ENCODE data around the gene MPPED2. TPM values are rescaled to one million over a fixed set of nuclear protein-coding genes. Genes with fewer than 3 reads are reported as not detected.

Gene MPPED2
- polyA plus RNA-seq, 1 donor: 7.0 TPM

- Histone ChIP-seq H3K4me3 (ENCODE audit: low read length) (no peak overlapping the region), H3K4me1 (ENCODE audit: control insufficient read depth, insufficient read depth, low read length) (no peaks in the 10 kb centered on the region), H3K27ac (ENCODE audit: low read length) (no peak overlapping the region), H3K36me3 (ENCODE audit: control insufficient read depth, insufficient read depth, low read length) (no peaks in the 10 kb centered on the region), H3K9me3 (ENCODE audit: control insufficient read depth, low read depth, low read length) (no peaks in the 10 kb centered on the region), H3K27me3 (ENCODE audit: control insufficient read depth, insufficient read depth, low read length) (no peaks in the 10 kb centered on the region)
- DNase-seq: no peak
- WGBS (ENCODE audit: insufficient coverage, low lambda C conversion rate): 100% methylated on average over 1 of the region's 3 CpGs
Measured at GRCh38 chr11:30457087-30457486, 129.1 kb downstream of the MPPED2 start.

DNA sequence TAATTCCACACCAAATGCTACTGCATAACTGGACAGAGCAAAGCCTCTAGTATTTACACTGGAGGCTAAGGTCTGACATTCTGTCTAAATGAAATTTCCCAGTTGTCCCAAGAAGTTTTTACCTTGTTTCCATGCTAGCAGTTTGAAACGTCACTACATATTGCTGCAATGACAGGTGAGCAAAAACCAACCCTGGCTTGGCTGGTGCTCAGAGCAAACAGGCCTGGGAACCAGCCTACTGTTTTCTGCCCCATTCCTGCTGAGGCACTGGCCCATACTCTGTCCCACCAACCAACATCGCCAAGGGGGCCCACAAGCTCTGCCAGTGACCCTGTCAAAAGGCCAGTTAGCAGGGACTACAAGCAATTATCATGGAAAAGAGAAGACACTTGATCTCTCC, 131.1 kb downstream of the MPPED2 start:
- no CpG with 5 or more reads among the region's 2 CpGs for WGBS (ENCODE audit: insufficient coverage, low lambda C conversion rate)
- H3K27ac ChIP-seq (ENCODE audit: low read length): no peak overlapping the region
- no peaks in the 10 kb centered on the region for H3K36me3 ChIP-seq (ENCODE audit: control insufficient read depth, insufficient read depth, low read length)
- H3K9me3 ChIP-seq (ENCODE audit: control insufficient read depth, low read depth, low read length): no peaks in the 10 kb centered on the region
- H3K27me3 ChIP-seq (ENCODE audit: control insufficient read depth, insufficient read depth, low read length): no peaks in the 10 kb centered on the region
- H3K4me1 ChIP-seq (ENCODE audit: control insufficient read depth, insufficient read depth, low read length): no peaks in the 10 kb centered on the region
- no peak overlapping the region for H3K4me3 ChIP-seq (ENCODE audit: low read length)
- no peak for DNase-seq

GRCh38 chr11:30454541-30454940, 131.6 kb downstream of the MPPED2 start:
- DNase-seq: no peak
- Histone ChIP-seq H3K36me3 (ENCODE audit: control insufficient read depth, insufficient read depth, low read length) (no peaks in the 10 kb centered on the region), H3K27me3 (ENCODE audit: control insufficient read depth, insufficient read depth, low read length) (no peaks in the 10 kb centered on the region), H3K27ac (ENCODE audit: low read length) (no peak overlapping the region), H3K4me3 (ENCODE audit: low read length) (no peak overlapping the region), H3K9me3 (ENCODE audit: control insufficient read depth, low read depth, low read length) (no peaks in the 10 kb centered on the region), H3K4me1 (ENCODE audit: control insufficient read depth, insufficient read depth, low read length) (no peaks in the 10 kb centered on the region)
- WGBS (ENCODE audit: insufficient coverage, low lambda C conversion rate): 80% methylated on average over 2 of the region's 2 CpGs

DNA sequence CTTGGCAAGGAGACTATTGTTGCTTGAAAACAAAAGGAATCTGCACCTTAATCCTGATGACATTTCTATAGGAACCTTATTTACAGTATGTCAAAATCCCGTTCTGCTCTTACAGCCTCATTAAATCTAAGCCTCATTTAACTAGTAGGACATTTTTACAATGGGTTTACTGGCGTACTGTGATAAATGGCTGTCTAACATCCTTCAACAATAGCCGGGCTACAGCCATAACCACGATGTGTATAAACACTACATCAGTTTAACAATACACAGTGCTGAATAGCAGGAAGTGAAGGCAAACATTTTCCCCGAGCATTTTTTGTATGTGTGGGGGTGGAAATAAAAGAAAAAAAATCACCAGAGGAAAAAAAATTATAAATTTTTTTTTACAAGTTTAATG, 132.0 kb downstream of the MPPED2 start:
- Histone ChIP-seq H3K27ac (ENCODE audit: low read length) (no peak overlapping the region), H3K27me3 (ENCODE audit: control insufficient read depth, insufficient read depth, low read length) (no peaks in the 10 kb centered on the region), H3K9me3 (ENCODE audit: control insufficient read depth, low read depth, low read length) (no peaks in the 10 kb centered on the region), H3K36me3 (ENCODE audit: control insufficient read depth, insufficient read depth, low read length) (no peaks in the 10 kb centered on the region), H3K4me1 (ENCODE audit: control insufficient read depth, insufficient read depth, low read length) (no peaks in the 10 kb centered on the region), H3K4me3 (ENCODE audit: low read length) (no peak overlapping the region)
- WGBS (ENCODE audit: insufficient coverage, low lambda C conversion rate): 31% methylated on average over 2 of the region's 5 CpGs
- DNase-seq: no peak

DNA sequence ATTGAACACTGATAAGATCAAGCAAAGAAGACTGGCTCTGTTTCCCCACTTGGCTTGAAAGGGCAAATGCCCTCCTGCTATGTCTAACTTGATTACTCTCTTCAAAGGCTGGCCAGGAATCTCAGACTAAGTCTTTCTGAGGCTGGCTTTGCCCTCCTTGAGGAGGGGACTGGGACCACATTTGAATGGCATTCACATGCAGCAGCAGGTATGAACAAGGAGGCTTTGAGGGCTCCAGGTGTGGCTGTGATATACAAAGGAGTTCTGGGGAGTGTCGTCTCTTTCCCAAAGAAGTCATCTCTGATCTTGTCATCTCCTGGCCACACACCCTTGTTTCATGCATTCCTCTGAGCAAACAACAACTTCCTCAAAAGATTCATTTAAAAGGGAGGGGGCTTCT, 132.4 kb downstream of the MPPED2 start:
- Histone ChIP-seq H3K4me3 (ENCODE audit: low read length) (no peak overlapping the region), H3K4me1 (ENCODE audit: control insufficient read depth, insufficient read depth, low read length) (no peaks in the 10 kb centered on the region), H3K36me3 (ENCODE audit: control insufficient read depth, insufficient read depth, low read length) (no peaks in the 10 kb centered on the region), H3K27ac (ENCODE audit: low read length) (no peak overlapping the region), H3K9me3 (ENCODE audit: control insufficient read depth, low read depth, low read length) (no peaks in the 10 kb centered on the region), H3K27me3 (ENCODE audit: control insufficient read depth, insufficient read depth, low read length) (no peaks in the 10 kb centered on the region)
- no peak for DNase-seq
- WGBS (ENCODE audit: insufficient coverage, low lambda C conversion rate): no CpG with 5 or more reads among the region's 1 CpG

- WGBS (ENCODE audit: insufficient coverage, low lambda C conversion rate): no CpG with 5 or more reads among the region's 1 CpG
- Histone ChIP-seq H3K27me3 (ENCODE audit: control insufficient read depth, insufficient read depth, low read length) (no peaks in the 10 kb centered on the region), H3K36me3 (ENCODE audit: control insufficient read depth, insufficient read depth, low read length) (no peaks in the 10 kb centered on the region), H3K4me3 (ENCODE audit: low read length) (no peak overlapping the region), H3K4me1 (ENCODE audit: control insufficient read depth, insufficient read depth, low read length) (no peaks in the 10 kb centered on the region), H3K9me3 (ENCODE audit: control insufficient read depth, low read depth, low read length) (no peaks in the 10 kb centered on the region), H3K27ac (ENCODE audit: low read length) (no peak overlapping the region)
- DNase-seq: no peak
Measured at GRCh38 chr11:30452842-30453241, 133.3 kb downstream of the MPPED2 start.

DNA sequence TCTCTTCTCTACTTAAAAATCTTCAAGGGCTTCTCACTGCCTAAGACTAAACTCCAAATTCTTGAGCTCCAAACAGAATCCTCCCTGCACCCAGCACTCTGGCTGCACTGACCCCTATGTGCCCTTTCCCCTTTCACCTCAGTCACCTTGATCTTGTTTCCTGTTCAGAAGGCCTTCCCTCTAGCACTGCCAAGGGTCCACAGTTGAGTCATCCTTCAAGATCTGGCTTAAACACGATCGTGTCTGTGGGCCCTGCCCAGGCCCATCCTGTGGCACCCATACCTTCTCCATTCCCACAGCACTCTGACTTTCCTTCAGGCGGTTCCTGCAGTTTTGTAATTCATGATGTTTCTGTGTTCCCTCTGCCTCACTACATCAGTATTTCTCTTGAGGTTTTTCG, 134.0 kb downstream of the MPPED2 start:
- no peaks in the 10 kb centered on the region for H3K9me3 ChIP-seq (ENCODE audit: control insufficient read depth, low read depth, low read length)

GRCh38 chr11:30451626-30452025, 134.5 kb downstream of the MPPED2 start:
- Histone ChIP-seq H3K4me1 (ENCODE audit: control insufficient read depth, insufficient read depth, low read length) (no peaks in the 10 kb centered on the region), H3K4me3 (ENCODE audit: low read length) (no peak overlapping the region), H3K27ac (ENCODE audit: low read length) (no peak overlapping the region), H3K9me3 (ENCODE audit: control insufficient read depth, low read depth, low read length) (no peaks in the 10 kb centered on the region), H3K27me3 (ENCODE audit: control insufficient read depth, insufficient read depth, low read length) (no peaks in the 10 kb centered on the region), H3K36me3 (ENCODE audit: control insufficient read depth, insufficient read depth, low read length) (no peaks in the 10 kb centered on the region)
- no CpG with 5 or more reads among the region's 5 CpGs for WGBS (ENCODE audit: insufficient coverage, low lambda C conversion rate)
- no peak for DNase-seq

More for the DNA sequence above, 134.0 kb downstream of the MPPED2 start:
- WGBS (ENCODE audit: insufficient coverage, low lambda C conversion rate): no CpG with 5 or more reads among the region's 4 CpGs
- Histone ChIP-seq H3K27me3 (ENCODE audit: control insufficient read depth, insufficient read depth, low read length) (no peaks in the 10 kb centered on the region), H3K36me3 (ENCODE audit: control insufficient read depth, insufficient read depth, low read length) (no peaks in the 10 kb centered on the region), H3K27ac (ENCODE audit: low read length) (no peak overlapping the region), H3K4me1 (ENCODE audit: control insufficient read depth, insufficient read depth, low read length) (no peaks in the 10 kb centered on the region), H3K4me3 (ENCODE audit: low read length) (no peak overlapping the region)
- DNase-seq: no peak

- no CpG with 5 or more reads among the region's 1 CpG for WGBS (ENCODE audit: insufficient coverage, low lambda C conversion rate)
- Histone ChIP-seq H3K4me3 (ENCODE audit: low read length) (no peak overlapping the region), H3K9me3 (ENCODE audit: control insufficient read depth, low read depth, low read length) (no peaks in the 10 kb centered on the region)
Measured at GRCh38 chr11:30451167-30451566, 135.0 kb downstream of the MPPED2 start.

DNA sequence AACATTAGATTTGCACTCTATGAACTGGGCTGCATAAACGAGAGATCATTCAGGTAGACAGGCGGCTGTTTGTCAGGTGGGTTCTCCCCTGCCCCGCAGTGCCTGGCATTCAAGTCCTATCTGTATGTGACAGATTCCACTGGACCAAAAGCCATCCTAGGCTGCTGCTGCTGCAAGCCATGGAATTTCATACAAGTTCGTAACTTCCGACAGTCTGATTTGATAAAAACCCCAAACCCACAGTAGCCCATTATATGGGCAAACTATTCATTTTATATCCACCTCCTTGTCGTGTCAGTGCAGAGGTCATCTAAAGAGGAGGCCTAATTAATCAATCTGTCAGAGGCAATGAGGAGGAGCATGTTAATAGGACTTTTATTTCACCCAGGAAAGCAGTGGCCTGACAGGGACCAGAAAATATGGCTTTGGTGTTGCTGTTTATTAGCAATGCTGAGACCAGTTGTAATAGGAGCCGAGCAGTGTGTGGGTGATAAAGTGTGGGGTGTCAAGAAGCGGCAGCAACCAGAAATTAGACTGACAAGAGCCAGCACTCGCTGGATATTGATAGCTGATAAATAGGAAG, 139.0 kb downstream of the MPPED2 start:
- Histone ChIP-seq H3K9me3 (ENCODE audit: control insufficient read depth, low read depth, low read length) (no peaks in the 10 kb centered on the region), H3K4me1 (ENCODE audit: control insufficient read depth, insufficient read depth, low read length) (no peaks in the 10 kb centered on the region), H3K4me3 (ENCODE audit: low read length) (no peak overlapping the region), H3K27ac (ENCODE audit: low read length) (no peak overlapping the region), H3K27me3 (ENCODE audit: control insufficient read depth, insufficient read depth, low read length) (no peaks in the 10 kb centered on the region), H3K36me3 (ENCODE audit: control insufficient read depth, insufficient read depth, low read length) (no peaks in the 10 kb centered on the region)
- no peak for DNase-seq
- WGBS (ENCODE audit: insufficient coverage, low lambda C conversion rate): no CpG with 5 or more reads among the region's 9 CpGs

More at GRCh38 chr11:30451167-30451566, 135.0 kb downstream of the MPPED2 start:
- DNase-seq: no peak
- Histone ChIP-seq H3K27me3 (ENCODE audit: control insufficient read depth, insufficient read depth, low read length) (no peaks in the 10 kb centered on the region), H3K36me3 (ENCODE audit: control insufficient read depth, insufficient read depth, low read length) (no peaks in the 10 kb centered on the region), H3K27ac (ENCODE audit: low read length) (no peak overlapping the region), H3K4me1 (ENCODE audit: control insufficient read depth, insufficient read depth, low read length) (no peaks in the 10 kb centered on the region)

DNA sequence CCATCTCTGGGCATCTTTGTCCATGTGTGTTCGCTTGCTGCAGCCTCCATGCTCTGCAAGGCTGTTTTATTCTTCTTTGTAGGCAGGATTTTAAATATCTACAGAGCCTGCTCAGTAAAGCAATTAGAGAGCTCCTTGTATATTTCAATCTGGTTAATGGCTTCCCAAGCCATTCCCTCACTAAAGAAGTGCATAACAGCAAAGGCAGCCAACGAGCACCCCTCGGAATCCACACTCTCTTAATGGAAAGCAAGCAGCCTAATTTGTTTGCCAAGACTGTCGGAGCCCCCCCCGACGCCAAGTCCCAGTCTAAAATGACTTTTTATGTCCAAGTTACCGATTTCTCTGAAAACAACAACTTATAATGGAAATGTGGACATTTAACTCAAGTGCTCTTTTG, 139.6 kb downstream of the MPPED2 start:
- H3K4me3 ChIP-seq (ENCODE audit: low read length): no peak overlapping the region
- DNase-seq: no peak
- H3K36me3 ChIP-seq (ENCODE audit: control insufficient read depth, insufficient read depth, low read length): no peaks in the 10 kb centered on the region
- no peaks in the 10 kb centered on the region for H3K4me1 ChIP-seq (ENCODE audit: control insufficient read depth, insufficient read depth, low read length)
- H3K27ac ChIP-seq (ENCODE audit: low read length): no peak overlapping the region
- WGBS (ENCODE audit: insufficient coverage, low lambda C conversion rate): no CpG with 5 or more reads among the region's 7 CpGs
- H3K9me3 ChIP-seq (ENCODE audit: control insufficient read depth, low read depth, low read length): no peaks in the 10 kb centered on the region
- H3K27me3 ChIP-seq (ENCODE audit: control insufficient read depth, insufficient read depth, low read length): no peaks in the 10 kb centered on the region
